ENCODE measurements around the gene QTRT2.

Gene QTRT2

DNA sequence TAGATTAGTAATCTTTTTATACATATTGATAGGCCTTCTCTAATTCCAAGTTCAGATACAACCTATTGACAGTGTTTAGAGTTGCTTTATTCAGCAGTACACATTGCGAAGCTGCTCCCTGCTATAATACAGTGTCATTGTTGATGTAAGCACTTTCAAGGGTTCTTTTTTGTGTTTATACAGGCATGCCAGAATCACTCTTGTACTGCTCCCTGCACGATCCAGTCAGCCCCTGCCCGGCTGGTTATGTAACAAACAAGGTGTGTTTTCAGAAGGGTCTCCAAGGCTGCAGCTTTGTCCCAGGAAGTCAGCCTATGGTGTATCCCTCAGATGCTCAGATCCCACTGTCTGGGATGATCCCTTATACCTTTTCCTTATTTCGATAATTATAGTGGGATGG is 11.3 kb downstream of the QTRT2 start (continued):
- TF ChIP-seq, protein P1, sequence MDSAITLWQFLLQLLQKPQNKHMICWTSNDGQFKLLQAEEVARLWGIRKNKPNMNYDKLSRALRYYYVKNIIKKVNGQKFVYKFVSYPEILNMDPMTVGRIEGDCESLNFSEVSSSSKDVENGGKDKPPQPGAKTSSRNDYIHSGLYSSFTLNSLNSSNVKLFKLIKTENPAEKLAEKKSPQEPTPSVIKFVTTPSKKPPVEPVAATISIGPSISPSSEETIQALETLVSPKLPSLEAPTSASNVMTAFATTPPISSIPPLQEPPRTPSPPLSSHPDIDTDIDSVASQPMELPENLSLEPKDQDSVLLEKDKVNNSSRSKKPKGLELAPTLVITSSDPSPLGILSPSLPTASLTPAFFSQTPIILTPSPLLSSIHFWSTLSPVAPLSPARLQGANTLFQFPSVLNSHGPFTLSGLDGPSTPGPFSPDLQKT (IDR thresholded peaks at IDR 0.05; ENCODE audit: borderline replicate concordance, low read depth, low read length) = no peak
- TF ChIP-seq ZNF624 (tag by site-specific recombination; IDR thresholded peaks at IDR 0.05) (no peak), ZBTB26 (tag by site-specific recombination; optimal IDR thresholded peaks at IDR 0.05) (no peak), ZNF133 (tag by site-specific recombination; IDR thresholded peaks at IDR 0.05) (no peak), SCRT2 (tag by site-specific recombination; IDR thresholded peaks at IDR 0.05) (no peak), ZSCAN4 (tag by site-specific recombination; IDR thresholded peaks at IDR 0.05) (no peak), ZNF747 (tag by site-specific recombination; IDR thresholded peaks at IDR 0.05) (no peak), ZNF223 (tag by site-specific recombination; IDR thresholded peaks at IDR 0.05) (no peak), ZNF394 (tag by site-specific recombination; IDR thresholded peaks at IDR 0.05; ENCODE audit: borderline replicate concordance) (no peak), ZNF777 (tag by site-specific recombination; IDR thresholded peaks at IDR 0.05; ENCODE audit: borderline replicate concordance) (no peak), ZNF549 (tag by site-specific recombination; IDR thresholded peaks at IDR 0.05) (no peak), ZNF600 (tag by site-specific recombination; IDR thresholded peaks at IDR 0.05) (no peak)

DNA sequence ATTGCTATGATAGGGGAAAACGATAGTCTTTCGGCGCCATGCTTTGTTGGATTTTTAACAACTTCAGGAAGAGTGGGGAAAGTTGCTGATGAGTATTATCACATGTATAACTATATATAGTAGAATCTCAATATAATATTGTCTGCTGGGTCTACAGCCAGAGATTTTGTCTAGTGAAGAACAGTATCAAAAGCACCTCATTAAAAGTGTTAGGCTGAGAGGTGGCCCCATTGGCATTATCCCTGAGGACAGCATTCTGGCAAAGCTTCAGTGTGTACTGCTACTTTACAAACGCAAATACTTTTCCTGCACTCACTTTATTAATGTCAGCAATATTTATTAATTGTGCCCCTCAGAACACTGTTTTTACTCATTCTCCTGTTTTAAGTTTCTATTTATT is 11.8 kb downstream of the QTRT2 start:
- no peak for TF ChIP-seq ZNF211 (tag by site-specific recombination; IDR thresholded peaks at IDR 0.05; ENCODE audit: low read depth)
- TF ChIP-seq ZNF274 (IDR thresholded peaks at IDR 0.05; ENCODE audit: low read length) = no peak
- no peak for TF ChIP-seq ZNF274 (tag by site-specific recombination; IDR thresholded peaks at IDR 0.05; ENCODE audit: borderline replicate concordance)
- no peak for TF ChIP-seq ZFHX2 (tag by site-specific recombination; conservative IDR thresholded peaks at IDR 0.05)
- no peak for TF ChIP-seq ZNF701 (tag by site-specific recombination; IDR thresholded peaks at IDR 0.05)
- TF ChIP-seq ZNF138 (tag by site-specific recombination; IDR thresholded peaks at IDR 0.05; ENCODE audit: borderline replicate concordance) = no peak
- TF ChIP-seq ZNF140 (tag by site-specific recombination; IDR thresholded peaks at IDR 0.05) = no peak
- TF ChIP-seq, protein P2, sequence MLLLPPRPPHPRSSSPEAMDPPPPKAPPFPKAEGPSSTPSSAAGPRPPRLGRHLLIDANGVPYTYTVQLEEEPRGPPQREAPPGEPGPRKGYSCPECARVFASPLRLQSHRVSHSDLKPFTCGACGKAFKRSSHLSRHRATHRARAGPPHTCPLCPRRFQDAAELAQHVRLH (tag by site-specific recombination; IDR thresholded peaks at IDR 0.05) = no peak
- no peak for TF ChIP-seq ZNF830 (tag by site-specific recombination; IDR thresholded peaks at IDR 0.05; ENCODE audit: low read depth)
- TF ChIP-seq ZBTB1 (tag by site-specific recombination; IDR thresholded peaks at IDR 0.05) = no peak
- no peak for TF ChIP-seq ZSCAN16 (tag by site-specific recombination; IDR thresholded peaks at IDR 0.05)
- no peak for TF ChIP-seq BCL11A (tag by site-specific recombination; IDR thresholded peaks at IDR 0.05; ENCODE audit: low read depth)
- ChIA-PET CTCF (no interaction called here), POLR2A (no interaction called here)

More for the DNA sequence above, 11.8 kb downstream of the QTRT2 start:
- H3K27ac ChIP-seq (ENCODE audit: extremely low read depth, low read depth, low read length) = no peak overlapping the region
- no peaks in the 10 kb centered on the region for H3K4me1 ChIP-seq (ENCODE audit: control insufficient read depth, insufficient read depth, low read length)
- peaks cover 7 to 74% of the 10 kb centered on the region in 2 experiments; a peak in 2 of 3 replicates for H3K36me3 ChIP-seq (ENCODE audit: control insufficient read depth in 2 of 2, insufficient read depth in 1 of 2, low read length in 2 of 2)
- H3K9me3 ChIP-seq (ENCODE audit: control insufficient read depth, insufficient read depth, low read depth, low read length) = no peaks in the 10 kb centered on the region
- H3K4me3 ChIP-seq (ENCODE audit: low read depth, low read length) = no peak overlapping the region
